HG03135 (cell line): ENCODE results near the gene COPZ1.
"Not testable (repeated sequence)": the region's sequence is repeated elsewhere in the genome, so short reads cannot be mapped to it uniquely, and the experiment has no call there.

Source experiments
- ATAC-seq: cut with Tn5 transposase; IDR thresholded peaks from one replicate; pipeline ENCODE4 v1.9.1; 2021; ENCODE audit warnings: mild to moderate bottlenecking, moderate library complexity; ENCODE audit not compliant: unreplicated experiment

Gene COPZ1

GRCh38 chr12:54324617-54325441 is at the start of gene COPZ1:
COPZ1 (plus strand) TSS chr12:54325131; CDS start chr12:54325164, 33 bp downstream.
- ATAC-seq = peak; percentile 99

DNA sequence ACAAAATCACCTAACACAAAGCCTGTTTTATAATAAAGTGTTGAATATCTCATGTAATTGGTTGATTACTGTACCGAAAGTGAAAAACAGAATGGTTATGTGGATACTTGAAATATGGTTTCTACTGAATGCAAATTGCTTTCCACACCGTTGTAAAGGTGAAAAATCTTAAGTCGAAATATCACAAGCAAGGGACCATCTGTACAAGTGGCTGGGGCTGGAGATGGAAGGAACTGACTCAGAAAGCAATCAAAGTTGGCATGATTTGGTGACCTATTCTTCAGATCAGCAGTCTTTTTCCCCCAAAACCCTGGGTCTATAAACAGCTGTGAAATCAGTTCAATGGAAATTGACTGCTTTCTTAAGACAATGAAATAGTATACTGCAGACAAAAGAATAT is 48.6 kb upstream of the COPZ1 start:
- ATAC-seq = no peak

DNA sequence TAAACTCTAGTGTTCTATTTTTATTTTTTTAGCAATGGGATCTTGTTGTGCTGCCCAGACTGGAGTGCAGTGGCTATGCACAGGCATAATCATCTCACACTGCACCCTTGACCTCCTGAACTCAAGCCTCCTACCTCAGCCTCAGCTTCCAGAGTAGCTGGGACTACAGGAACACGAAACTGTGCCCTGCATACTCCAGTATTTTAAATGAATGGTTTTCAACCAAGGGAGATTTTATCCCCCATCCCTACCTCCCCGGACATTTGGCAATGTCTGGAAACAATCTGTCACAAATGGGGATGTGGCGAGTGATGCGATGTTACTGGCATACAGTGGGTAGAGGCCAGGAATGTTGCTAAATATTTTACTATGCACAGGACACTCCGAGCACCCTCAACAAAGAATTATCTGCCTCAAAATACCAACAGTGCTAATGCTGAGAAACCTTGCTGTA is 47.1 kb upstream of the COPZ1 start:
- ATAC-seq = no peak

DNA sequence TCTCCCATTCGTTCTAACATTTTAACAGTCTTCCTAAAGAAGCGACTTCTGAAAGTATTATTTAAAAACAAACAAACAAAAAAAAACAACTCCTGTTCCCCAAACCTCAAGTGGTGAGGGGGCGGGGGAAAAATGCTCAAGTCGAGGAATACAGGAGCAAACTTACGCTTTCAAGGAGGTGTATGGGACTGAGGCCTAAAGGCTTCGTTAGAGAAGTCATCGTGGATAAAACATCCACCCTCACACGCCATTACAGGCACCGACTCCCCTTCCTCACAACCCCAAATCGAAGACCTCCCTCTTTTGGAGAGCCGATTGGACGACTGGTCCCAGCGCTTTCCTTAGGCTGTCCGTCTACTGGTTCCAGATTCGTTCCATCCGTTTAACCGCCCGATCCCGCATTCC is 45.7 kb upstream of the COPZ1 start:
- peak; percentile 0 for ATAC-seq

DNA sequence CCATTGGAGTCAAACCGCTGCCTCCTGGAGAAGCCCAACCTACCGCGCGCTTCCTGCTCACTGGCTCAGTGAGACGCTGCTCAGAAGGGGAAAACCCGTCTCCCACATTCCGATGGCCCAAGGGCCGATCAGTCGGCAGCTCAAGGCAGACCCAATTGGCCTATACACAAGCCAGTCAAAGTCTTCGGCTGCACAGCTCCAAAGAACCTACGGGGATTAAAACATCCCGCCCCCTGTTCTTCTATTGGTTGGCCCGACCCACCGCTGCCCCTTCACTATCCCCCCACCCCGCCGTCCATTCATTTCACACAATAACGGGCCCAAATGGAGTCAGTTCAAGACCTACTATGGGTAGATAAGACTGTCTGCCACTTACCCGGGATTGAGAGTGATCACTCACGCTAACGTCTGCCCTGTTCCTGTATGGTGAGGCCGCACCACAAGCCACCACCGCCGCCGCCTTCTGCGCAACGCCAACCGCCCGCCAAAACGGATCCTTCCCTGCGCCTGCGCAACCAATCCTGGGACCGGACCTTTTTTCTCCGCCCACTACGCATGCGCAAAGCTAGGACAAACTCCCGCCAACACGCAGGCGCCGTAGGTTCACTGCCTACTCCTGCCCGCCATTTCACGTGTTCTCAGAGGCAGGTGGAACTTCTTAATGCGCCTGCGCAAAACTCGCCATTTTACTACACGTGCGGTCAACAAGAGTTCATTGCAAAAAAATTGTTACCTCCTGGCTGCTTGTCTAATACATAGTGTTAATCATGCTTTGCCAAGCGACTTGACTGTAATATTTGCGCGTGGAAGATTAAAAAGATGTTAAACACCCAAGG is 45.1 kb upstream of the COPZ1 start, which contains the start of gene CBX5:
Gene CBX5, minus strand, starts transcription at position 491 of the 836 bp plus-strand sequence. CDS start 22,472 bp downstream, outside the sequence.
- ATAC-seq = peak; percentile 75

- peak; percentile 84 for ATAC-seq
Observed at GRCh38 chr12:54280468-54281260, 44.3 kb upstream of the COPZ1 start, which contains the start of gene HNRNPA1. HNRNPA1 (plus strand) TSS chr12:54280726; CDS start chr12:54280808, 82 bp downstream.

GRCh38 chr12:54281261-54281638 is 43.7 kb upstream of the COPZ1 start:
- ATAC-seq = not testable (repeated sequence)

DNA sequence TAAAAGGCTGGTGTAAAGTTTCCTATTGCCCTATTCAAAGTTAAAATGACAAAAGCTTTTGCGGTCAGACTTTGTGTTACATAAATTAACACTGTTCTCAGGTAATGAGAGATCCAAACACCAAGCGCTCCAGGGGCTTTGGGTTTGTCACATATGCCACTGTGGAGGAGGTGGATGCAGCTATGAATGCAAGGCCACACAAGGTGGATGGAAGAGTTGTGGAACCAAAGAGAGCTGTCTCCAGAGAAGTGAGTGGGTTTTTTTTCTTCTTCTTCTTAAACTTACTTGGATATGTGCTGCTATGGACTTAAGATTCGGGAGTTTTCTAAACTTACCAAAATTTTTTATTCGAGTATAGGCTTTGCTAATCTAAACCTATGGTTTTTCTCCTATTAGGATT is 43.2 kb upstream of the COPZ1 start:
- ATAC-seq = not testable (repeated sequence)

GRCh38 chr12:54282949-54283593 is 41.9 kb upstream of the COPZ1 start:
- ATAC-seq = no peak

- not testable (repeated sequence) for ATAC-seq
Observed at GRCh38 chr12:54284070-54284780, 40.7 kb upstream of the COPZ1 start.

GRCh38 chr12:54285150-54286041 is 39.5 kb upstream of the COPZ1 start:
- no peak for ATAC-seq

DNA sequence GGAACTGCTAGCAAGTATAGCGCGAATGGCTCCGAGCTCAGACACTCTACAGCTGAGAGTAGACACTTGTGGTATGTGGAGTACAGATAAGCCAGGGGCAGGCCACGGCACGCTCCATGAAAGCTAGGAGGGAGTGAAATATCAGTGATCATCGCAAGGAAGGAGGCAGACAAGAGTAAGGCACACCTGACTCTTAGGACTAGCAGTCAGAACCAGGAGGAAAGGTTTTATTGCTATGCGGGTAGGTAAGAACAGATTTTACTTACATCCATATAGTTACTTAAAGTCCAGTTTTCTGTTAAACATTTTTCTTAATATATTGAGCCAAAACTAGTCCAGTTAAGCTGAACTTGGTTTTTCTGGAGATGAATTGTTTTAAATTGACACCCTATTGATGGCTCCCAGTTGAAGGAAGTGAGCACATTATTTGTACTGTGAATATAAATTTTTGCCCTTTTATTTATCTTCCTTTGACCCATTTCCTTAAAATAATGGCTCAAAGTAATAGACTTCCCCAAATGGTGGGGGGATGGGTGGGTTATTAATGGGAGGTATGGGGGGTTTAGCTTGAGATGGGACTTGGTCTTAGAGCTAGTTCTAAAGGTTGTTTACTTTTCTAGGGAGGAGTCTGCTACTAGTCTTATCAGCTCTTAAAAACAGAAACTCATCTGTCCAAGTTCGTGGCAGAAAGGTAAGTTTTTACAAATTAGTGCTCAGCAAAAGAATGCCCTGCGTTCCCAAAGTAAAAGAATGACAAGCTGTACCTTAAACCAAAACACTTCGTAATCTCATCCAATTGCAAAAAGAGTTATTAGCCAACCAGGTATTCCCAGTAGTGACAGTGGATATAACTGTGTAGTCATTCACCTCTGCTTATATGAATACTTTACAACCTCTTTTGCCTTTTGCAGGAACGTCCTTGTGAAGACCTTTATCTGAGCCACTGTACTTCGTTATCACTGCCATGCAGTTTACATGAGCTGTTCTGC is 38.6 kb upstream of the COPZ1 start:
- no peak for ATAC-seq

GRCh38 chr12:54287261-54288157 is 37.4 kb upstream of the COPZ1 start:
- ATAC-seq = no peak

- ATAC-seq = no peak
Observed at GRCh38 chr12:54292083-54292930, 32.6 kb upstream of the COPZ1 start.

DNA sequence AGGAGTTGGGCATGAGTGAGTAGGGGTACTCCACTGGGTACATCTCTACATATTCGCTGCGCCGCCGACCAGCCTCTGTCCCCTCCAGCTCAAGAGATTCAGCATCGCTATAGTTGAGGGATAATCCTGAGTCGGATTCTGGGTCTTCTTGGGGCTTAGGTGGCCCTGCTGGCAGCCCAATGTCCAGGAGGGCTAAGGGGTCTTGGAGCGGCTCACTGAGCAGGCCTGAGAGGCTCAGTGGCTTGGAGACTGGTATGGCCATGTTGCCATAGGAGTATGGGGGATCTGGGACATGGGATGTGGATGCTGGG is 32.0 kb upstream of the COPZ1 start:
- ATAC-seq = no peak
